22Rv1 (cell line): ENCODE results near the gene CASK.

Source experiments
- ZFX ChIP-seq: fragments of 450-650 bp; IDR thresholded peaks from 2 replicates; pipeline ENCODE4 v1.6.1; 2017; ENCODE audit warnings: antibody characterized with exemption, borderline replicate concordance
- TF ChIP-seq, protein P1 (sequence below): fragments of 450-650 bp; IDR thresholded peaks from 2 replicates; pipeline ENCODE4 v1.5.1; 2017; ENCODE audit warnings: mild to moderate bottlenecking

DNA sequence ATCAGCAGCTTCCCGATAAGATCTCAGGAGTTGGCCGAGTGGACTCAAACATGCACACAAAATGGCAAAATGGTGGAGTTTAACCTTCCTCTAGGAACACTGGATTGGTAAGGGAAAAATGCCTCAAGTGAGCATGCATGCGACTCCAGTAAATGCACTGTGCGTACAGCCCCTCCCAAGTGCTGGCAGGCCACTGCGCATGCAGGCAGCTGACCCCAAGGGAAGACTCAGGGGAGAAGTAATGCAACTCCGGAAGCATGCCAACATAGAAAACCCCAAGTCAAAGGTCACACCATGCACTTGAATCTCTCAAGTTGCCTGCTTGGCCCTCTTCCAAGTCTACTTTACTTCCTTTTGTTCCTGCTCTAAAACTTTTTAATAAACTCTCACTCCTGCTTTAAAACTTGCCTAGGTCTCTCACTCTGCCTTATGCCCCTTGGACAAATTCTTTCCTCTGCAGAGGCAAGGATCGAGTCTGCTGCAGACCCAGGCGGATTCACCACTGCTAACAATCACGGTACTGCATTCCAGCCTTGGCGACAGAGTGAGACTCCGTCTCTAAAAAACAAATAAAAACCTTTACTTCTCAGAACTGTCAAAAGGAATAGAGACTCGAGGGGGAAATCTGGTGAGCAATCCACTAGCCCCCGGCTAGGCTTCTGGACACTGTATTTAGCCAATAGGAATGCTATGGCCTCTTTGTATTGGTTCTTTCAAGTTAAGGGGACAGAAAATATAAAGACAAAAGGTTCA is 442.7 kb downstream of the CASK start:
- TF ChIP-seq, protein P1, sequence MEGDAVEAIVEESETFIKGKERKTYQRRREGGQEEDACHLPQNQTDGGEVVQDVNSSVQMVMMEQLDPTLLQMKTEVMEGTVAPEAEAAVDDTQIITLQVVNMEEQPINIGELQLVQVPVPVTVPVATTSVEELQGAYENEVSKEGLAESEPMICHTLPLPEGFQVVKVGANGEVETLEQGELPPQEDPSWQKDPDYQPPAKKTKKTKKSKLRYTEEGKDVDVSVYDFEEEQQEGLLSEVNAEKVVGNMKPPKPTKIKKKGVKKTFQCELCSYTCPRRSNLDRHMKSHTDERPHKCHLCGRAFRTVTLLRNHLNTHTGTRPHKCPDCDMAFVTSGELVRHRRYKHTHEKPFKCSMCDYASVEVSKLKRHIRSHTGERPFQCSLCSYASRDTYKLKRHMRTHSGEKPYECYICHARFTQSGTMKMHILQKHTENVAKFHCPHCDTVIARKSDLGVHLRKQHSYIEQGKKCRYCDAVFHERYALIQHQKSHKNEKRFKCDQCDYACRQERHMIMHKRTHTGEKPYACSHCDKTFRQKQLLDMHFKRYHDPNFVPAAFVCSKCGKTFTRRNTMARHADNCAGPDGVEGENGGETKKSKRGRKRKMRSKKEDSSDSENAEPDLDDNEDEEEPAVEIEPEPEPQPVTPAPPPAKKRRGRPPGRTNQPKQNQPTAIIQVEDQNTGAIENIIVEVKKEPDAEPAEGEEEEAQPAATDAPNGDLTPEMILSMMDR, result no peak
- no peak for TF ChIP-seq ZFX
